Immature natural killer cell (primary cell): Measurements from ENCODE around the gene RESP18. TPM values are rescaled to one million over a fixed set of nuclear protein-coding genes. Genes with fewer than 3 reads are reported as not detected.

ENCODE experiments used
- polyA plus RNA-seq, 3 donors: library from polyadenylated mRNA; unstranded; fragments of 300-500 nt; fragmentation: Illumina TruSeq; gene quantifications; one replicate each; pipeline ENCODE4 v1.2.3, GENCODE V29; 2021

The RESP18 gene
- polyA plus RNA-seq, 3 donors from 2014 or later: not detected

Other genes with a start within 250 kb of the RESP18 start
- 10 to 100 TPM; 19.2 to 33.3 (median 21.9) TPM for gene NHEJ1, start 171.9 kb downstream of the RESP18 start, polyA plus RNA-seq
- under 1 TPM in 1 of 3 donors, not detected in 2; 0.29 TPM for gene SLC23A3, start 162.7 kb downstream of the RESP18 start, polyA plus RNA-seq
- 100 to 1,000 TPM in 1 of 3 donors, 10 to 100 TPM in 2; 68.2 to 135 (median 92.9) TPM for gene CNPPD1, start 155.8 kb downstream of the RESP18 start, polyA plus RNA-seq
- 10 to 100 TPM; 51.2 to 88.6 (median 58.6) TPM for gene RETREG2, start 154.5 kb downstream of the RESP18 start, polyA plus RNA-seq
- 100 to 1,000 TPM in 2 of 3 donors, 10 to 100 TPM in 1; 95.4 to 128 (median 102) TPM for gene ZFAND2B, start 126.0 kb downstream of the RESP18 start, polyA plus RNA-seq
- gene ABCB6, start 113.8 kb downstream of the RESP18 start, polyA plus RNA-seq: 1 to 10 TPM in 2 of 3 donors, under 1 TPM in 1; 0.21 to 3.7 (median 1.2) TPM
- gene ATG9A, start 103.1 kb downstream of the RESP18 start, polyA plus RNA-seq: 10 to 100 TPM in 2 of 3 donors, 1 to 10 TPM in 1; 8.6 to 31.9 (median 14.8) TPM
- 10 to 100 TPM; 11.5 to 28.6 (median 22.4) TPM for gene ANKZF1, start 102.9 kb downstream of the RESP18 start, polyA plus RNA-seq
- 1 to 10 TPM in 1 of 3 donors, under 1 TPM in 1, not detected in 1; 0.44 to 1.0 TPM for gene GLB1L, start 87.3 kb downstream of the RESP18 start, polyA plus RNA-seq
- gene STK16, start 87.3 kb downstream of the RESP18 start, polyA plus RNA-seq: 10 to 100 TPM; 26.8 to 35.3 (median 27.6) TPM
- gene TUBA4B, start 79.5 kb downstream of the RESP18 start, polyA plus RNA-seq: not detected
- gene TUBA4A, start 78.8 kb downstream of the RESP18 start, polyA plus RNA-seq: 100 to 1,000 TPM in 2 of 3 donors, 10 to 100 TPM in 1; 88.6 to 137 (median 124) TPM
- gene DNAJB2, start 53.4 kb downstream of the RESP18 start, polyA plus RNA-seq: 1 to 10 TPM; 2.8 to 3.6 (median 2.9) TPM
- gene PTPRN, start 23.3 kb downstream of the RESP18 start, polyA plus RNA-seq: under 1 TPM in 1 of 3 donors, not detected in 2; 0.41 TPM
- 10 to 100 TPM; 77.4 to 97.9 (median 78.9) TPM for gene DNPEP, start 55.2 kb upstream of the RESP18 start, polyA plus RNA-seq
- gene DES, start 85.6 kb upstream of the RESP18 start, polyA plus RNA-seq: not detected
- not detected for gene SPEG, start 102.1 kb upstream of the RESP18 start, polyA plus RNA-seq
- gene GMPPA, start 166.1 kb upstream of the RESP18 start, polyA plus RNA-seq: 10 to 100 TPM; 21.4 to 40.9 (median 37.1) TPM
- gene ASIC4, start 181.7 kb upstream of the RESP18 start, polyA plus RNA-seq: not detected
- 10 to 100 TPM in 2 of 3 donors, 1 to 10 TPM in 1; 6.1 to 20.8 (median 18.6) TPM for gene CHPF, start 211.1 kb upstream of the RESP18 start, polyA plus RNA-seq
- under 1 TPM in 1 of 3 donors, not detected in 2; 0.44 TPM for gene TMEM198, start 211.3 kb upstream of the RESP18 start, polyA plus RNA-seq
- gene OBSL1, start 238.8 kb upstream of the RESP18 start, polyA plus RNA-seq: under 1 TPM in 1 of 3 donors, not detected in 2; 0.53 TPM
- not detected for gene INHA, start 239.6 kb upstream of the RESP18 start, polyA plus RNA-seq